ENCODE measurements around the gene PPFIA1. TPM values are rescaled to one million over a fixed set of nuclear protein-coding genes. Genes with fewer than 3 reads are reported as not detected.

Gene PPFIA1
- total RNA-seq, 1 donor from 2014 or later: 29.3 TPM

GRCh38 chr11:70302419-70302752, 31.9 kb downstream of the PPFIA1 start:
- Histone ChIP-seq H3K4me1 (peaks cover 5 to 22% of the 10 kb centered on the region in 2 donors), H3K27me3 (no peaks in the 10 kb centered on the region), H3K36me3 (peaks cover 0 to 10% of the 10 kb centered on the region in 2 donors), H3K27ac (peak overlapping the region in 1 of 2 donors; percentile 25), H3K4me3 (no peak overlapping the region), H3K9me3 (no peaks in the 10 kb centered on the region)
- DNase-seq (ENCODE audit: low spot score in 2 of 2): no peak
- no peak for TF ChIP-seq CTCF (IDR thresholded peaks at IDR 0.05)
- intact Hi-C loops (cut with DNase I): no loop called here

- peaks cover 5 to 23% of the 10 kb centered on the region in 2 donors for H3K4me1 ChIP-seq
- peak in 1 of 2 donors; percentile 70 for DNase-seq (ENCODE audit: low spot score in 2 of 2)
- H3K27ac ChIP-seq: peak overlapping the region; percentile 25 to 55
- no peaks in the 10 kb centered on the region for H3K27me3 ChIP-seq
- no peaks in the 10 kb centered on the region for H3K9me3 ChIP-seq
- peak overlapping the region in 1 of 2 donors; percentile 23 for H3K4me3 ChIP-seq
- TF ChIP-seq CTCF (IDR thresholded peaks at IDR 0.05): no peak
- intact Hi-C loops (cut with DNase I): no loop called here
- peaks cover 0 to 10% of the 10 kb centered on the region in 2 donors for H3K36me3 ChIP-seq
Measured at GRCh38 chr11:70303070-70303469, 32.6 kb downstream of the PPFIA1 start.

- intact Hi-C loops (cut with DNase I): no loop called here
- DNase-seq (ENCODE audit: low spot score in 2 of 2): no peak
- Histone ChIP-seq H3K9me3 (no peaks in the 10 kb centered on the region), H3K27me3 (no peaks in the 10 kb centered on the region), H3K27ac (no peak overlapping the region), H3K4me1 (peaks cover 5 to 19% of the 10 kb centered on the region in 2 donors), H3K4me3 (no peak overlapping the region), H3K36me3 (peaks cover 0 to 6% of the 10 kb centered on the region in 2 donors)
- TF ChIP-seq CTCF (IDR thresholded peaks at IDR 0.05): no peak
Measured at GRCh38 chr11:70304208-70304603, 33.7 kb downstream of the PPFIA1 start.

- H3K27me3 ChIP-seq: no peaks in the 10 kb centered on the region
- no peak overlapping the region for H3K27ac ChIP-seq
- H3K4me1 ChIP-seq: peaks cover 5 to 19% of the 10 kb centered on the region in 2 donors
- TF ChIP-seq CTCF (IDR thresholded peaks at IDR 0.05): no peak
- H3K36me3 ChIP-seq: no peaks in the 10 kb centered on the region
- no peak overlapping the region for H3K4me3 ChIP-seq
- intact Hi-C loops (cut with DNase I): no loop called here
- no peak for DNase-seq (ENCODE audit: low spot score in 2 of 2)
- no peaks in the 10 kb centered on the region for H3K9me3 ChIP-seq
Measured at GRCh38 chr11:70305501-70305900, 35.0 kb downstream of the PPFIA1 start.

GRCh38 chr11:70306586-70307033, 36.1 kb downstream of the PPFIA1 start:
- H3K9me3 ChIP-seq: no peaks in the 10 kb centered on the region
- no peak overlapping the region for H3K27ac ChIP-seq
- H3K4me1 ChIP-seq: peaks cover 5 to 19% of the 10 kb centered on the region in 2 donors
- intact Hi-C loops (cut with DNase I): no loop called here
- no peak for DNase-seq (ENCODE audit: low spot score in 2 of 2)
- H3K27me3 ChIP-seq: no peaks in the 10 kb centered on the region
- H3K36me3 ChIP-seq: peaks cover 0 to 3% of the 10 kb centered on the region in 2 donors
- no peak overlapping the region for H3K4me3 ChIP-seq
- no peak for TF ChIP-seq CTCF (IDR thresholded peaks at IDR 0.05)

- no peak for TF ChIP-seq CTCF (IDR thresholded peaks at IDR 0.05)
- no peak overlapping the region for H3K27ac ChIP-seq
Measured at GRCh38 chr11:70307176-70307575, 36.7 kb downstream of the PPFIA1 start.

More at GRCh38 chr11:70307176-70307575, 36.7 kb downstream of the PPFIA1 start:
- Histone ChIP-seq H3K4me1 (peaks cover 5 to 14% of the 10 kb centered on the region in 2 donors), H3K9me3 (no peaks in the 10 kb centered on the region), H3K36me3 (peaks cover 0 to 3% of the 10 kb centered on the region in 2 donors), H3K4me3 (no peak overlapping the region), H3K27me3 (no peaks in the 10 kb centered on the region)
- intact Hi-C loops (cut with DNase I): no loop called here
- DNase-seq (ENCODE audit: low spot score in 2 of 2): no peak
